Right lobe of liver (tissue), 4 donors: ENCODE results near the gene WDR45.

Experiments
- POLR2A ChIP-seq: fragments of 450-650 bp; IDR thresholded peaks from one replicate; pipeline ENCODE4 v1.6.1; 2017; ENCODE audit warnings: antibody characterized with exemption, mild to moderate bottlenecking
- TF ChIP-seq, protein P1 (sequence below), 4 donors: fragments of 200-600 bp in 3 of 4; fragments of 450-650 bp in 1 of 4; IDR thresholded peaks; one replicate each; pipeline versions ENCODE4 v1.5.1 to v1.8.0; 2016 to 2022; ENCODE audit warnings: antibody characterized with exemption in 4 of 4, mild to moderate bottlenecking in 2 of 4
- donor health status: DM: no; HTN: no; CAD: no.
- donor health status: DM: no; HTN: no; CAD: no.
- donor health status: DM: no; HTN: yes; CAD: no.

DNA sequence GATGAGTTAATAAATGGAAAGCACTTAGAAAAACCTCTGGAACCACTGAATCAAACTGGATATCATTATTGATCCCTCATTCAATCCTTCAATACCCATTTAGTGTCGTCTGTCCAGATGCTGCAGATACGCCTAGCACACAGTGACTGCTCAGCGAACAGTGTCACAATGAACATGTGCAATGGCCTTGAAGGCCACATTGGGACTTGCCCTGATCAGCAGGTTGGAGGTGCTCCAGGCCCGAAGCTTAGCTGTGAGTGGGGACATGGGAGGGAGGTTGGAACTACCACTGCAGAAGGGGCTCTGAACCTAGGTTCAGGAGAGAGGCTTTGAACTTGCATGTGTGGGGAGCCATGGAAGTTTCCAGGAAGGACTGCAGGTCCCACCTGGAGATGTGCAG lies 26.6 kb upstream of the WDR45 start:
- TF ChIP-seq, protein P1, sequence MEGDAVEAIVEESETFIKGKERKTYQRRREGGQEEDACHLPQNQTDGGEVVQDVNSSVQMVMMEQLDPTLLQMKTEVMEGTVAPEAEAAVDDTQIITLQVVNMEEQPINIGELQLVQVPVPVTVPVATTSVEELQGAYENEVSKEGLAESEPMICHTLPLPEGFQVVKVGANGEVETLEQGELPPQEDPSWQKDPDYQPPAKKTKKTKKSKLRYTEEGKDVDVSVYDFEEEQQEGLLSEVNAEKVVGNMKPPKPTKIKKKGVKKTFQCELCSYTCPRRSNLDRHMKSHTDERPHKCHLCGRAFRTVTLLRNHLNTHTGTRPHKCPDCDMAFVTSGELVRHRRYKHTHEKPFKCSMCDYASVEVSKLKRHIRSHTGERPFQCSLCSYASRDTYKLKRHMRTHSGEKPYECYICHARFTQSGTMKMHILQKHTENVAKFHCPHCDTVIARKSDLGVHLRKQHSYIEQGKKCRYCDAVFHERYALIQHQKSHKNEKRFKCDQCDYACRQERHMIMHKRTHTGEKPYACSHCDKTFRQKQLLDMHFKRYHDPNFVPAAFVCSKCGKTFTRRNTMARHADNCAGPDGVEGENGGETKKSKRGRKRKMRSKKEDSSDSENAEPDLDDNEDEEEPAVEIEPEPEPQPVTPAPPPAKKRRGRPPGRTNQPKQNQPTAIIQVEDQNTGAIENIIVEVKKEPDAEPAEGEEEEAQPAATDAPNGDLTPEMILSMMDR (IDR thresholded peaks at IDR 0.05): no peak
- no peak for TF ChIP-seq POLR2A
